ENCODE results near the gene MAGI1. TPM values are rescaled to one million over a fixed set of nuclear protein-coding genes. Genes with fewer than 3 reads are reported as not detected.

Gene MAGI1
- total RNA-seq, 1 experiment from 2014 or later = 38.6 TPM

DNA sequence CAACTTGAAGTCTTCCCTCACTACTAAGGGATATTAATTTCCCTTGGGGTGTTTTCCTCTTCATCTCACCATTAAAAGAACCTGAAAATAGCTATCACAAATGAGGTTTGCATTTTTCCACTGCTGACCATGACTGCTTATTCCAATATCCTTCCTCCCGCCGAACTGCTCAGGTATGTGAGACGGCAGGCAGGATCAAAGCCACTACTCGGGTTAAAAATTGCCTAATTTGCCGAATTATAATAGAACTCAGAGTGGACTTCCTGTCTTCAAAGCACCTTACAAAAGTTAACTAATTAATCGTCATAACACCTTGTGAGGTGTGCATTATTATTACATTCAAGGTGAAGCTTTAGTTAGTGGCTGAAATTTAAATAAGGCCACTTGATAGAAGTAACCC, 695.7 kb downstream of the MAGI1 start:
- POLR2A ChIA-PET = no interaction called here

DNA sequence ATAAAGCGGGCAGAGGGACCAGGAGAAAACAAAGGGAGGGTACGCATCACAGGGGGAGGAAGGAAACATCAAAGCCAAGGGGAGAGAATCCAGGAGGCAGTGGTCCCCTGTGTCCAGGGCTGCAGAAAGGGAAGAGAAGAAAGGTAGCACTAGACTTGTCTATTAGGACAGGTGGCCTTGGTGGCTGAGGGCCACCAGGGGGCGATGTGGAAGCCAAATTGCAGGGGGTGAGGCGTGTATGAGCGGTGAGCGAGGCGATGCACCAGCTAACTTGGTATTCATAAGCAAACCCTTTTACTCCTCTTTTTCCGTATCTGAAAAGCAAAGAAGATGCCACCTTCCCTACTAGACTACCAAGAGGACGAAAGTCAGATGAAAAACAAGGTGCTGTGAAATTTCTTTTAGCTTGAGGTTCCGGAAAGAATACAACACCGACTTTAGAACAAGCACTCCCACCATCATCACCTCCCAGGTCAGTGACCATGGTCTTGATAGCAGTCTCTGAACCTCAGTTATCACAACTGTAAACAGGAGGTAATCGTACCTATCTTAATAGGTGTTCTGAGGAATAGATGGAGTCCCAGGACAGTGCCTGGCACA, 696.5 kb downstream of the MAGI1 start:
- ATAC-seq (peak; percentile 100), DNase-seq (ENCODE audit: low read depth, low spot score) (peak; percentile 42)
- Histone ChIP-seq H3K9ac (ENCODE audit: low read length) (no peak overlapping the region), H3K9me2 (ENCODE audit: insufficient read depth) (no peaks in the 10 kb centered on the region), H3K79me2 (ENCODE audit: insufficient read depth, low read length) (no peaks in the 10 kb centered on the region), H3K36me3 (ENCODE audit: control insufficient read depth in 1 of 2, insufficient read depth in 2 of 2, low read length in 2 of 2) (no peaks in the 10 kb centered on the region), H3K9me3 (ENCODE audit: control insufficient read depth in 1 of 2, insufficient read depth in 1 of 2, low read depth in 1 of 2, low read length in 2 of 2) (no peaks in the 10 kb centered on the region), H3K4me2 (ENCODE audit: low read length) (no peak overlapping the region), H3K27ac (ENCODE audit: low read depth, low read length) (no peak overlapping the region), H3K27me3 (ENCODE audit: insufficient read depth, low read length) (0 out of 2 replicates have a peak, but pooled peaks cover 6% of the 10 kb centered on the region), H3K4me1 (ENCODE audit: control insufficient read depth in 1 of 2, insufficient read depth in 2 of 2, low read length in 2 of 2) (no peaks in the 10 kb centered on the region), H3K4me3 (replicated peaks in 1 of 2; ENCODE audit: low read depth in 1 of 2, low read length in 2 of 2) (no peak overlapping the region), H2AFZ (ENCODE audit: low read depth, low read length, poor library complexity, severe bottlenecking) (no peak overlapping the region), H4K20me1 (ENCODE audit: insufficient read depth) (no peaks in the 10 kb centered on the region)
- POLR2A ChIA-PET = no interaction called here
- TF ChIP-seq, protein P1, sequence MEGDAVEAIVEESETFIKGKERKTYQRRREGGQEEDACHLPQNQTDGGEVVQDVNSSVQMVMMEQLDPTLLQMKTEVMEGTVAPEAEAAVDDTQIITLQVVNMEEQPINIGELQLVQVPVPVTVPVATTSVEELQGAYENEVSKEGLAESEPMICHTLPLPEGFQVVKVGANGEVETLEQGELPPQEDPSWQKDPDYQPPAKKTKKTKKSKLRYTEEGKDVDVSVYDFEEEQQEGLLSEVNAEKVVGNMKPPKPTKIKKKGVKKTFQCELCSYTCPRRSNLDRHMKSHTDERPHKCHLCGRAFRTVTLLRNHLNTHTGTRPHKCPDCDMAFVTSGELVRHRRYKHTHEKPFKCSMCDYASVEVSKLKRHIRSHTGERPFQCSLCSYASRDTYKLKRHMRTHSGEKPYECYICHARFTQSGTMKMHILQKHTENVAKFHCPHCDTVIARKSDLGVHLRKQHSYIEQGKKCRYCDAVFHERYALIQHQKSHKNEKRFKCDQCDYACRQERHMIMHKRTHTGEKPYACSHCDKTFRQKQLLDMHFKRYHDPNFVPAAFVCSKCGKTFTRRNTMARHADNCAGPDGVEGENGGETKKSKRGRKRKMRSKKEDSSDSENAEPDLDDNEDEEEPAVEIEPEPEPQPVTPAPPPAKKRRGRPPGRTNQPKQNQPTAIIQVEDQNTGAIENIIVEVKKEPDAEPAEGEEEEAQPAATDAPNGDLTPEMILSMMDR (IDR thresholded peaks at IDR 0.05 in 2 of 3, conservative IDR thresholded peaks at IDR 0.05 in 1 of 3; ENCODE audit: borderline replicate concordance in 1 of 3, insufficient read depth in 1 of 3, low read depth in 2 of 3, low read length in 2 of 3) = peak; percentile 45 to 87 (median 84); a peak in 5 of 6 replicates
- TF ChIP-seq RAD21 (IDR thresholded peaks at IDR 0.05; ENCODE audit: low read depth) = peak; percentile 65
- TF ChIP-seq EGR1 (IDR thresholded peaks at IDR 0.05; ENCODE audit: low read depth) = no peak
- BruUV-seq (replicated peaks) = no TSS peak
- CTCF ChIA-PET = interaction anchor here (0.9 to 1.1 kb wide), 3 partner anchors 9 to 854 kb away, joined by 3 read pairs; no protein-coding TSS in a partner anchor
- RAD21 ChIA-PET (ENCODE audit: low non-redundant PET in 1 of 2, low total read pairs in 2 of 2, uncharacterized antibody in 2 of 2, unreplicated experiment in 2 of 2) = no interaction called here
- intact Hi-C loops (cut with micrococcal nuclease) = loop anchor here (1.0 to 5.0 kb wide), 5 partner anchors 95 to 855 kb away; no protein-coding TSS in a partner anchor

More for the DNA sequence above, 695.7 kb downstream of the MAGI1 start:
- H3K9me3 ChIP-seq (ENCODE audit: control insufficient read depth in 1 of 2, insufficient read depth in 1 of 2, low read depth in 1 of 2, low read length in 2 of 2) = no peaks in the 10 kb centered on the region
- no peak overlapping the region for H2AFZ ChIP-seq (ENCODE audit: low read depth, low read length, poor library complexity, severe bottlenecking)
- TF ChIP-seq EGR1 (IDR thresholded peaks at IDR 0.05; ENCODE audit: low read depth) (no peak), SP1 (IDR thresholded peaks at IDR 0.05; ENCODE audit: low read depth) (no peak), JUND (IDR thresholded peaks at IDR 0.05) (no peak), POLR2AphosphoS5 (IDR thresholded peaks at IDR 0.05; ENCODE audit: low read depth, low read length) (no peak), SRF (IDR thresholded peaks at IDR 0.05; ENCODE audit: low read depth) (no peak)
- TF ChIP-seq, protein P2, sequence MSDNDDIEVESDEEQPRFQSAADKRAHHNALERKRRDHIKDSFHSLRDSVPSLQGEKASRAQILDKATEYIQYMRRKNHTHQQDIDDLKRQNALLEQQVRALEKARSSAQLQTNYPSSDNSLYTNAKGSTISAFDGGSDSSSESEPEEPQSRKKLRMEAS (IDR thresholded peaks at IDR 0.05) = no peak
- intact Hi-C loops (cut with micrococcal nuclease) = loop anchor here (2.0 to 5.0 kb wide), 4 partner anchors 94 to 854 kb away; no protein-coding TSS in a partner anchor
- RAD21 ChIA-PET (ENCODE audit: low non-redundant PET in 1 of 2, low total read pairs in 2 of 2, uncharacterized antibody in 2 of 2, unreplicated experiment in 2 of 2) = no interaction called here
- no peak overlapping the region for H3K4me3 ChIP-seq (replicated peaks in 1 of 2; ENCODE audit: low read depth in 1 of 2, low read length in 2 of 2)
- 0 out of 2 replicates have a peak, but pooled peaks cover 6% of the 10 kb centered on the region for H3K27me3 ChIP-seq (ENCODE audit: insufficient read depth, low read length)
- DNase-seq (ENCODE audit: low read depth, low spot score) (no peak), ATAC-seq (no peak)
- H3K9me2 ChIP-seq (ENCODE audit: insufficient read depth) = no peaks in the 10 kb centered on the region
- H3K36me3 ChIP-seq (ENCODE audit: control insufficient read depth in 1 of 2, insufficient read depth in 2 of 2, low read length in 2 of 2) = no peaks in the 10 kb centered on the region
- no peak overlapping the region for H3K9ac ChIP-seq (ENCODE audit: low read length)
- CTCF ChIA-PET = no interaction called here
- H3K4me2 ChIP-seq (ENCODE audit: low read length) = no peak overlapping the region
- H4K20me1 ChIP-seq (ENCODE audit: insufficient read depth) = no peaks in the 10 kb centered on the region
- H3K79me2 ChIP-seq (ENCODE audit: insufficient read depth, low read length) = no peaks in the 10 kb centered on the region
- H3K27ac ChIP-seq (ENCODE audit: low read depth, low read length) = no peak overlapping the region
- BruUV-seq (replicated peaks) = no TSS peak
- no peaks in the 10 kb centered on the region for H3K4me1 ChIP-seq (ENCODE audit: control insufficient read depth in 1 of 2, insufficient read depth in 2 of 2, low read length in 2 of 2)
